PC-9 (cell line): ENCODE data around the gene MRPS25. TPM values are rescaled to one million over a fixed set of nuclear protein-coding genes. Genes with fewer than 3 reads are reported as not detected.

Source experiments
- BruUV-seq: library from RNA; stranded (reverse); fragments of 400-500 nt; replicated peaks from 2 replicates; lab custom pipeline; 2021; lab: Mats Ljungman, UMichigan
- CTCF ChIA-PET: fragments of 300-600 bp; sonication (Branson Sonifier 250); formaldehyde crosslinking; loops from one replicate; lab custom pipeline; 2022; ENCODE audit warnings: antibody characterized with exemption; lab: Charles Lee
- POLR2A ChIA-PET: fragments of 300-600 bp; sonication (Branson Sonifier 250); formaldehyde crosslinking; loops from one replicate; lab custom pipeline; 2022; ENCODE audit warnings: antibody characterized with exemption; ENCODE audit not compliant: unreplicated experiment; lab: Charles Lee
- DNase-seq, 2 experiments: peaks; one replicate each; pipeline versions ENCODE4 v3.0.0 to v3.0.0-alpha.2; 2015 to 2022; ENCODE audit warnings: mixed read lengths in 1 of 2
- H2AFZ ChIP-seq: fragments of 200-600 bp; sonication (generic); 2 replicates; pipeline ENCODE4 v1.8.1; 2017; ENCODE audit warnings: antibody characterized with exemption
- H3F3A ChIP-seq: fragments of 200-600 bp; sonication (generic); 2 replicates; pipeline ENCODE4 v1.8.1; 2017; ENCODE audit warnings: antibody characterized with exemption, mild to moderate bottlenecking, low read depth; ENCODE audit not compliant: insufficient read depth
- H3K27ac ChIP-seq: fragments of 200-600 bp; sonication (generic); 2 replicates; pipeline ENCODE4 v1.6.1; 2016; ENCODE audit warnings: mixed run types
- H3K27me3 ChIP-seq: fragments of 200-600 bp; sonication (generic); 2 replicates; pipeline ENCODE4 v1.6.1; 2016; ENCODE audit warnings: low read depth, mixed run types; ENCODE audit not compliant: insufficient read depth
- H3K36me3 ChIP-seq: fragments of 200-600 bp; sonication (generic); 2 replicates; pipeline ENCODE4 v1.6.1; 2016; ENCODE audit warnings: low read depth, mixed run types
- H3K4me1 ChIP-seq: fragments of 200-600 bp; sonication (generic); replicated peaks from 2 replicates; pipeline ENCODE4 v1.6.1; 2016; ENCODE audit warnings: mixed run types; ENCODE audit not compliant: insufficient read depth
- H3K4me2 ChIP-seq: fragments of 200-600 bp; sonication (generic); 2 replicates; pipeline ENCODE4 v1.6.1; 2017; ENCODE audit warnings: mixed run types
- H3K4me3 ChIP-seq: fragments of 200-600 bp; sonication (generic); 2 replicates; pipeline ENCODE4 v1.6.1; 2016; ENCODE audit warnings: mixed run types
- H3K79me2 ChIP-seq: fragments of 200-600 bp; sonication (generic); 2 replicates; pipeline ENCODE4 v1.6.1; 2017; ENCODE audit warnings: low read depth, mixed run types
- H3K9me2 ChIP-seq: fragments of 200-600 bp; sonication (generic); 2 replicates; pipeline ENCODE4 v1.8.1; 2017; ENCODE audit warnings: mild to moderate bottlenecking; ENCODE audit not compliant: insufficient read depth
- H3K9me3 ChIP-seq: fragments of 200-600 bp; sonication (generic); 2 replicates; pipeline ENCODE4 v1.8.1; 2016; ENCODE audit warnings: low read depth; ENCODE audit not compliant: insufficient read depth
- H4K20me1 ChIP-seq: fragments of 200-600 bp; sonication (generic); 2 replicates; pipeline ENCODE4 v1.8.1; 2017; ENCODE audit not compliant: insufficient read depth
- CTCF ChIP-seq: fragments of 200-600 bp; sonication (generic); conservative IDR thresholded peaks from 2 replicates; pipeline ENCODE4 v1.6.1; 2017; ENCODE audit warnings: mixed run types, antibody characterized with exemption, mild to moderate bottlenecking, moderate library complexity
- EZH2 ChIP-seq: fragments of 200-600 bp; sonication (generic); IDR thresholded peaks from 2 replicates; pipeline ENCODE4 v1.8.0; 2017; ENCODE audit warnings: antibody characterized with exemption, low read depth
- intact Hi-C: fragments of 100-400 bp; cut with micrococcal nuclease; formaldehyde crosslinking; loops from one replicate; pipeline ENCODE4 v1.10.0; 2022; ENCODE audit not compliant: unreplicated experiment
- total RNA-seq: library from RNA; stranded (reverse); gene quantifications from 2 replicates; pipeline ENCODE4 v1.2.3, GENCODE V29; 2021

The MRPS25 gene
- total RNA-seq, 1 experiment from 2014 or later, result 47.8 TPM

DNA sequence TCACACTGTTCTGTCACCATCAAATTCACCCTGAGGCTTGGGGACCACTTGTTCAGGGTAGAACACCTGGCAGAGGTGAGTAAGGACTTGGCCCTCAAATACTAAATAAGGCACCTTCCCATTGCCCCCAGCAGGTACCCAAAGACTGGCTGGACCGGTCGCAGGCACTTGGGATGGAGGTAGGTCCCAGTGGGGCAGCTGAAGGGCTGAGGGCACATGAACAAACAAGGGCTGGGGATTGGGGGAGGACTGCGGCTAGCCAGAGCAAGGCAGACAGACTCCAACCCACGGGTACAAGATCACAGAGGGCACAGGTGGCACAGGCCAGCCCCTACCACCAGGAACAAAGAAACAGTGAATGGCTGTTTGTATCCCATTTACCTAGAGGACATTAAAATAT, 1.9 kb downstream of the MRPS25 start:
- H3F3A ChIP-seq, result peaks cover 10% of the 10 kb centered on the region
- TF ChIP-seq EZH2 (no peak), CTCF (no peak)
- peak overlapping the region; percentile 97; the same call in 1 of the 2 replicates for H3K4me3 ChIP-seq
- peaks cover 18% of the 10 kb centered on the region for H3K4me1 ChIP-seq
- intact Hi-C loops, result no loop called here
- peaks cover 17% of the 10 kb centered on the region; the same call in 1 of the 2 replicates for H4K20me1 ChIP-seq
- H2AFZ ChIP-seq, result no peak overlapping the region
- peaks cover 36% of the 10 kb centered on the region for H3K79me2 ChIP-seq
- no peak overlapping the region for H3K27ac ChIP-seq
- ChIA-PET CTCF (no interaction called here), POLR2A (no interaction called here)
- H3K9me3 ChIP-seq, result no peaks in the 10 kb centered on the region
- H3K36me3 ChIP-seq, result no peaks in the 10 kb centered on the region; the same call in 1 of the 2 replicates
- H3K4me2 ChIP-seq, result peak overlapping the region; percentile 95
- no peaks in the 10 kb centered on the region; the same call in 1 of the 2 replicates for H3K9me2 ChIP-seq
- H3K27me3 ChIP-seq, result no peaks in the 10 kb centered on the region
- BruUV-seq, result no TSS peak
- DNase-seq, result no peak

- intact Hi-C loops, result no loop called here
- no peak for DNase-seq
- BruUV-seq, result no TSS peak
- Histone ChIP-seq H3K4me3 (no peak overlapping the region), H3F3A (peaks cover 7% of the 10 kb centered on the region; the same call in 1 of the 2 replicates), H3K9me2 (no peaks in the 10 kb centered on the region), H3K36me3 (no peaks in the 10 kb centered on the region; the same call in 1 of the 2 replicates), H3K27ac (no peak overlapping the region), H3K9me3 (no peaks in the 10 kb centered on the region), H3K4me1 (peaks cover 13% of the 10 kb centered on the region), H3K27me3 (no peaks in the 10 kb centered on the region), H3K4me2 (no peak overlapping the region), H2AFZ (no peak overlapping the region), H3K79me2 (peaks cover 59% of the 10 kb centered on the region), H4K20me1 (peaks cover 31% of the 10 kb centered on the region)
- TF ChIP-seq EZH2, result no peak
- TF ChIP-seq CTCF, result no peak
- POLR2A ChIA-PET, result interaction anchor here (0.6 kb wide), 1 partner anchor 683 kb away, joined by 6 read pairs; no protein-coding TSS in a partner anchor
- CTCF ChIA-PET, result interaction anchor here (0.6 kb wide), 1 partner anchor 38 kb away, joined by 6 read pairs; no protein-coding TSS in a partner anchor
Observed at GRCh38 chr3:15060029-15060428, 5.1 kb downstream of the MRPS25 start.

GRCh38 chr3:15056676-15057404, 8.3 kb downstream of the MRPS25 start:
- Histone ChIP-seq H4K20me1 (peaks cover 54% of the 10 kb centered on the region), H2AFZ (no peak overlapping the region), H3F3A (peaks cover 7% of the 10 kb centered on the region; the same call in 1 of the 2 replicates), H3K79me2 (peaks cover 51% of the 10 kb centered on the region), H3K36me3 (peaks cover 10% of the 10 kb centered on the region), H3K4me2 (no peak overlapping the region), H3K27me3 (no peaks in the 10 kb centered on the region), H3K4me1 (no peaks in the 10 kb centered on the region), H3K9me3 (no peaks in the 10 kb centered on the region), H3K4me3 (no peak overlapping the region), H3K27ac (no peak overlapping the region), H3K9me2 (no peaks in the 10 kb centered on the region)
- TF ChIP-seq CTCF, result no peak
- no peak for TF ChIP-seq EZH2
- intact Hi-C loops, result no loop called here
- ChIA-PET POLR2A (no interaction called here), CTCF (no interaction called here)
- no TSS peak for BruUV-seq
- no peak for DNase-seq
